ENCODE data around the gene TTC21B. TPM values are rescaled to one million over a fixed set of nuclear protein-coding genes. Genes with fewer than 3 reads are reported as not detected.

TTC21B gene
- total RNA-seq, 4 donors from 2014 or later: 19.9 to 37.0 (median 22.9) TPM

DNA sequence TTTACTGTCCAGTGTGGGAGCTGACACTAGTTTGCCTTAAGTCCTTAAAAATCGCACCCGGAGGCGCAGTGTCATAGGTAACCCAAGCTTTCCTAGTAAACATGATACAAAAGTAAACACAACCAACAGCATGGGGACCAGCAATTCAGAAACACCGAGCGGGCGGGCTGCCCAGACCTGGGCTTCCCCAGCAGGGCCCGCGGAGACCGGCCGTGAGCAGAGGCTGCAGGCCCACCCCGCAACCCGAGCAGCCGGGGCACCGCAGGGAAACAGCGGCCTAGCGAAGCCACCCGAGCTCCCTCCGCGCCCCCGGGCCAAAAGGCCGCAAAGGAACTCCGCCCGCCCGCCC, 296 bp downstream of the TTC21B start:
- DNase-seq (ENCODE audit: extremely low spot score): no peak
- intact Hi-C loops (cut with DNase I): loop anchor here (1.0 kb wide), 1 partner anchor 175 kb away; the partner anchor contains the start of gene SCN1A
- Histone ChIP-seq H3K36me3 (peaks cover 0 to 11% (median 9%) of the 10 kb centered on the region in 4 donors), H3K9me3 (no peaks in the 10 kb centered on the region), H3K27me3 (no peaks in the 10 kb centered on the region), H3K4me3 (peak overlapping the region; percentile 65 to 91 (median 70)), H3K4me1 (peaks cover 25 to 41% (median 36%) of the 10 kb centered on the region in 4 donors), H3K27ac (replicated peaks in 1 of 4) (peak overlapping the region; percentile 83 to 90 (median 86))
- WGBS: 0% methylated on average over 3 of the region's 24 CpGs
- TF ChIP-seq CTCF (IDR thresholded peaks at IDR 0.05) (no peak), POLR2AphosphoS5 (IDR thresholded peaks at IDR 0.05) (no peak), POLR2A (IDR thresholded peaks at IDR 0.05; ENCODE audit: low read depth) (no peak), EP300 (IDR thresholded peaks at IDR 0.05) (no peak)

DNA sequence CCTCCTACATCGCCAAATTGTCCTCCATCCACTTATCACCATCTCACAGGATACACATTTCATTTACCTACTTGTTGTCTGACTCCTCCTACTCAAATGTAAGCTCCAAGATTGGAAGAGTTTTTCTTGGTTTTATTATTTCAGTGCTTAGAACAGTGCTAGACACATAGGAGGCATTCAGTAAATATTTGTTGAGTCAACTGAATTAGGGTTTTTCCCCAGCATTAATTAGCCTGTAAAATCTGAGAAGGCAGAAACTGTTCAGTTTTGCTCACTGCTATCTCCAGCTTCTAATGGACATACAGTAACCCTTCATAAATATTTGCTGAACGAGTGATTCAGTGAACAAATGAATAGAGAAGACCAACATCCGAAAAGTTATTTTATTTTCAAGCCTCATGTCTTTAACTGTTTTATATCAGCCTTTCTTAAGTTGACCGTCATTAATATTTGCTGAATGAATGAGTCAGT, 800 bp downstream of the TTC21B start:
- Histone ChIP-seq H3K4me3 (peak overlapping the region; percentile 65 to 91 (median 70)), H3K27me3 (no peaks in the 10 kb centered on the region), H3K9me3 (no peaks in the 10 kb centered on the region), H3K27ac (replicated peaks in 1 of 4) (peak overlapping the region; percentile 83 to 90 (median 86)), H3K4me1 (peaks cover 25 to 41% (median 36%) of the 10 kb centered on the region in 4 donors), H3K36me3 (peaks cover 0 to 16% (median 14%) of the 10 kb centered on the region in 4 donors)
- TF ChIP-seq EP300 (IDR thresholded peaks at IDR 0.05): no peak
- no peak for TF ChIP-seq CTCF (IDR thresholded peaks at IDR 0.05)
- TF ChIP-seq POLR2A (IDR thresholded peaks at IDR 0.05; ENCODE audit: low read depth): no peak
- no peak for TF ChIP-seq POLR2AphosphoS5 (IDR thresholded peaks at IDR 0.05)
- intact Hi-C loops (cut with DNase I): loop anchor here (1.0 kb wide), 1 partner anchor 176 kb away; the partner anchor contains the start of gene SCN1A
- DNase-seq (ENCODE audit: extremely low spot score): no peak
- 18% methylated on average over 4 of the region's 4 CpGs for WGBS

GRCh38 chr2:165952085-165952484, 1.5 kb downstream of the TTC21B start:
- DNase-seq (ENCODE audit: extremely low spot score): no peak
- intact Hi-C loops (cut with DNase I): no loop called here
- no peak for TF ChIP-seq EP300 (IDR thresholded peaks at IDR 0.05)
- TF ChIP-seq CTCF (IDR thresholded peaks at IDR 0.05): no peak
- no peak for TF ChIP-seq POLR2A (IDR thresholded peaks at IDR 0.05; ENCODE audit: low read depth)
- TF ChIP-seq POLR2AphosphoS5 (IDR thresholded peaks at IDR 0.05): no peak
- Histone ChIP-seq H3K27ac (replicated peaks in 1 of 4) (no peak overlapping the region), H3K36me3 (peaks cover 0 to 23% (median 17%) of the 10 kb centered on the region in 4 donors), H3K4me1 (peaks cover 25 to 41% (median 36%) of the 10 kb centered on the region in 4 donors), H3K4me3 (peak overlapping the region in 3 of 4 donors; percentile 65 to 91 (median 74)), H3K9me3 (no peaks in the 10 kb centered on the region), H3K27me3 (no peaks in the 10 kb centered on the region)
- WGBS: 0% methylated on average over 1 of the region's 1 CpG

DNA sequence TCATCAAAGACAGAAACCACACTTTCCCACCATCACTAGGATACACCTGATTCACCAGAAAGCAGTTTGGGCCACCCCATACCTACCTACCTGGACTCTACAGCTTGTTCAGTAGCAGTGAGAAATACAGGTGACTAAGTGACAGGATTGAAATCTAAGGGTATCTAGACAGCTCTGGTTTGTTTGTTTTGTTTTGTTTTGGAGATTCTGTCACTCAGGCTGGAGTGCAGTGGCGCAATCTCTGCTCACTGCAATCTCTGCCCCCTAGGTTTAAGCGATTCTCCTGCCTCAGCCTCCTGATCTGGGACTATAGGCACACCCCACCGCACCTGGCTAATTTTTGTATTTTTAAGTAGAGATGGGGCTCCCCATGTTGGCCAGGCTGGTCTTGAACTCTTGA, 3.1 kb downstream of the TTC21B start:
- intact Hi-C loops (cut with DNase I): no loop called here
- Histone ChIP-seq H3K4me1 (peaks cover 25 to 41% (median 36%) of the 10 kb centered on the region in 4 donors), H3K9me3 (no peaks in the 10 kb centered on the region), H3K36me3 (peaks cover 0 to 34% (median 22%) of the 10 kb centered on the region in 4 donors), H3K27me3 (no peaks in the 10 kb centered on the region), H3K27ac (replicated peaks in 1 of 4) (no peak overlapping the region), H3K4me3 (no peak overlapping the region)
- no peak for DNase-seq (ENCODE audit: extremely low spot score)
- 97% methylated on average over 3 of the region's 3 CpGs for WGBS
- no peak for TF ChIP-seq CTCF (IDR thresholded peaks at IDR 0.05)
- TF ChIP-seq EP300 (IDR thresholded peaks at IDR 0.05): no peak
- TF ChIP-seq POLR2A (IDR thresholded peaks at IDR 0.05; ENCODE audit: low read depth): no peak
- no peak for TF ChIP-seq POLR2AphosphoS5 (IDR thresholded peaks at IDR 0.05)

DNA sequence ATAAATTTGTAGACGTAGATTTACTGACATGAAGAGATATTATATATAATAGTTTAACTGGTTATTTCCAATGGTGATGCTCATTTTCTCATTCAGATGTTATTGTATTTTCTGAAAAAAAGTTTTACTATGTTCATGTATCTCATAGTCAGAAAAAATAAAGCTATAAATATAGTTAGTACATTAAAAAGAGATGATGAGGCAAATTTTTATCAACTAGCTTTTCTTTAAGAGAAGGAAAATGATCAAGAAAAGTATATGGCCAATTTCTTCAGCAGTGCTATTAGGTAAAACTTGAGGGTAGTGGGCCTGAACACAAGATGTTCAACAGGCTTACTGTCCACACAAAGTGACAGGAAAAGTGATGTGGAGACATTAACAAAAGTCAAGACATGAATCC, 11.7 kb downstream of the TTC21B start:
- no peak overlapping the region for H3K27ac ChIP-seq (replicated peaks in 1 of 4)
- 91% methylated on average over 1 of the region's 1 CpG for WGBS
- H3K4me3 ChIP-seq: no peak overlapping the region
- no peaks in the 10 kb centered on the region for H3K27me3 ChIP-seq
- TF ChIP-seq CTCF (IDR thresholded peaks at IDR 0.05) (no peak), POLR2A (IDR thresholded peaks at IDR 0.05; ENCODE audit: low read depth) (no peak), EP300 (IDR thresholded peaks at IDR 0.05) (no peak), POLR2AphosphoS5 (IDR thresholded peaks at IDR 0.05) (no peak)
- H3K9me3 ChIP-seq: no peaks in the 10 kb centered on the region
- H3K4me1 ChIP-seq: no peaks in the 10 kb centered on the region
- intact Hi-C loops (cut with DNase I): no loop called here
- H3K36me3 ChIP-seq: peaks cover 4 to 68% (median 43%) of the 10 kb centered on the region in 4 donors
- DNase-seq (ENCODE audit: extremely low spot score): no peak
